Vagina (tissue), 2 donors: Measurements from ENCODE around the gene GAGE1.
"Not testable (repeated sequence)": the region's sequence is repeated elsewhere in the genome, so short reads cannot be mapped to it uniquely, and the experiment has no call there.

Experiments used
- CTCF ChIP-seq, 3 experiments: fragments of 450-650 bp in 2 of 3; fragments of 200-600 bp in 1 of 3; sonication (generic) in 1 of 3; IDR thresholded peaks; one replicate each; pipeline ENCODE4 v1.5.1; 2017 to 2019; ENCODE audit warnings: antibody characterized with exemption in 3 of 3, mild to moderate bottlenecking in 2 of 3, moderate library complexity in 2 of 3
- POLR2A ChIP-seq, 2 donors: fragments of 450-650 bp; IDR thresholded peaks; one replicate each; pipeline ENCODE4 v1.6.1; 2017; ENCODE audit warnings: antibody characterized with exemption in 2 of 2, mild to moderate bottlenecking in 2 of 2, moderate library complexity in 2 of 2

GRCh38 chrX:49589769-49590478 lies 8.9 kb upstream of the GAGE1 start:
- not testable (repeated sequence) for TF ChIP-seq CTCF, POLR2A (IDR thresholded peaks at IDR 0.05)
